Left renal cortex interstitium (tissue), 4 donors: ENCODE results near the gene MDGA2. TPM values are rescaled to one million over a fixed set of nuclear protein-coding genes. Genes with fewer than 3 reads are reported as not detected.
"Not testable (repeated sequence)": the region's sequence is repeated elsewhere in the genome, so short reads cannot be mapped to it uniquely, and the experiment has no call there.

ENCODE experiments used
- DNase-seq, 4 donors: peaks; one replicate each; pipeline ENCODE4 v3.0.0-alpha.2; 2013; ENCODE audit warnings: low read depth in 4 of 4, low spot score in 2 of 4, missing footprints in 1 of 4
- polyA plus RNA-seq, 4 donors: library from polyadenylated mRNA; unstranded; fragments of 120-200 nt; gene quantifications; one replicate each; pipeline ENCODE4 v1.2.1, GENCODE V29; 2013; ENCODE audit not compliant: insufficient read length in 4 of 4

The MDGA2 gene
- polyA plus RNA-seq, 4 donors: 1.7 to 2.1 (median 2.0) TPM

- no peak for DNase-seq
These were observed 675.7 kb downstream of the MDGA2 start for GRCh38 chr14:46999661-47000060.

GRCh38 chr14:46989566-46989965, 685.8 kb downstream of the MDGA2 start:
- no peak for DNase-seq

GRCh38 chr14:46988312-46988711, 687.1 kb downstream of the MDGA2 start:
- no peak for DNase-seq

- no peak for DNase-seq
These were observed 689.6 kb downstream of the MDGA2 start for GRCh38 chr14:46985529-46986380.

- DNase-seq: no peak
These were observed 702.1 kb downstream of the MDGA2 start for GRCh38 chr14:46973295-46973694.

- no peak for DNase-seq
These were observed 711.0 kb downstream of the MDGA2 start for GRCh38 chr14:46964378-46964777.

GRCh38 chr14:46951103-46951502, 724.3 kb downstream of the MDGA2 start:
- DNase-seq: no peak

- DNase-seq: no peak
These were observed 734.8 kb downstream of the MDGA2 start for GRCh38 chr14:46940611-46941010.

GRCh38 chr14:46920542-46920941, 754.9 kb downstream of the MDGA2 start:
- DNase-seq: no peak

- not testable (repeated sequence) for DNase-seq
These were observed 759.9 kb downstream of the MDGA2 start for GRCh38 chr14:46915539-46915938.

GRCh38 chr14:46902837-46903236, 772.6 kb downstream of the MDGA2 start:
- no peak for DNase-seq

- no peak for DNase-seq
These were observed 780.9 kb downstream of the MDGA2 start for GRCh38 chr14:46894476-46894875.

GRCh38 chr14:46887144-46887543, 788.3 kb downstream of the MDGA2 start:
- DNase-seq: no peak

- DNase-seq: no peak
These were observed 789.8 kb downstream of the MDGA2 start for GRCh38 chr14:46885566-46885965.

- DNase-seq: no peak
These were observed 813.7 kb downstream of the MDGA2 start for GRCh38 chr14:46861753-46862152.

- no peak for DNase-seq
These were observed 834.3 kb downstream of the MDGA2 start for GRCh38 chr14:46840944-46841720.

GRCh38 chr14:46820291-46820690, 855.1 kb downstream of the MDGA2 start:
- DNase-seq: no peak

GRCh38 chr14:46819117-46819516, 856.3 kb downstream of the MDGA2 start:
- DNase-seq: no peak

GRCh38 chr14:46818147-46818546, 857.3 kb downstream of the MDGA2 start:
- DNase-seq: no peak

- DNase-seq: no peak
These were observed 882.3 kb downstream of the MDGA2 start for GRCh38 chr14:46793144-46793543.
